Inferior parietal cortex (tissue), 1 donor: ENCODE measurements around the gene CFAP77.
"Not testable (repeated sequence)": the region's sequence is repeated elsewhere in the genome, so short reads cannot be mapped to it uniquely, and the experiment has no call there.

Experiments used
- DNase-seq: peaks from one replicate; pipeline ENCODE4 v3.0.0-alpha.2; 2016; ENCODE audit errors: extremely low spot score

The CFAP77 gene

GRCh38 chr9:132547976-132548730, 138.1 kb downstream of the CFAP77 start:
- DNase-seq: no peak

GRCh38 chr9:132548751-132549640, 139.0 kb downstream of the CFAP77 start:
- DNase-seq: no peak

- DNase-seq: no peak
Measured at GRCh38 chr9:132551556-132551955, 141.5 kb downstream of the CFAP77 start.

GRCh38 chr9:132552041-132552440, 142.0 kb downstream of the CFAP77 start:
- no peak for DNase-seq

- DNase-seq: no peak
Measured at GRCh38 chr9:132554755-132555154, 144.7 kb downstream of the CFAP77 start.

GRCh38 chr9:132555528-132555927, 145.5 kb downstream of the CFAP77 start:
- no peak for DNase-seq

GRCh38 chr9:132556235-132556634, 146.2 kb downstream of the CFAP77 start:
- no peak for DNase-seq

- DNase-seq: no peak
Measured at GRCh38 chr9:132556714-132557113, 146.7 kb downstream of the CFAP77 start.

- no peak for DNase-seq
Measured at GRCh38 chr9:132557159-132557558, 147.1 kb downstream of the CFAP77 start.

- DNase-seq: no peak
Measured at GRCh38 chr9:132559711-132560110, 149.7 kb downstream of the CFAP77 start.

- DNase-seq: no peak
Measured at GRCh38 chr9:132560616-132561202, 150.7 kb downstream of the CFAP77 start.

- DNase-seq: no peak
Measured at GRCh38 chr9:132562306-132562573, 152.2 kb downstream of the CFAP77 start.

- DNase-seq: no peak
Measured at GRCh38 chr9:132564526-132564925, 154.5 kb downstream of the CFAP77 start.

GRCh38 chr9:132568787-132569186, 158.8 kb downstream of the CFAP77 start:
- not testable (repeated sequence) for DNase-seq

GRCh38 chr9:132571806-132572600, 162.0 kb downstream of the CFAP77 start:
- no peak for DNase-seq

- DNase-seq: no peak
Measured at GRCh38 chr9:132572921-132573320, 162.9 kb downstream of the CFAP77 start.

GRCh38 chr9:132575005-132575609, 165.1 kb downstream of the CFAP77 start:
- peak; percentile 59 for DNase-seq

- no peak for DNase-seq
Measured at GRCh38 chr9:132575811-132576210, 165.8 kb downstream of the CFAP77 start.

- no peak for DNase-seq
Measured at GRCh38 chr9:132577119-132577518, 167.1 kb downstream of the CFAP77 start.

GRCh38 chr9:132578367-132578932, 168.4 kb downstream of the CFAP77 start:
- DNase-seq: no peak

- no peak for DNase-seq
Measured at GRCh38 chr9:132579427-132579798, 169.4 kb downstream of the CFAP77 start.
